OCI-LY3 (cell line): ENCODE results near the gene BRME1.
"Not testable (repeated sequence)": the region's sequence is repeated elsewhere in the genome, so short reads cannot be mapped to it uniquely, and the experiment has no call there.

ENCODE experiments used
- H2AFZ ChIP-seq: fragments of 200-600, 300-600 bp; shearing (Covaris generic); 2 replicates; pipeline ENCODE4 v1.6.0; 2014; ENCODE audit warnings: antibody characterized with exemption, low read depth, low read length
- H3K27ac ChIP-seq: fragments of 200-600, 300-600 bp; sonication (generic); 2 replicates; pipeline ENCODE4 v1.5.1; 2014; ENCODE audit warnings: mild to moderate bottlenecking, low read length, moderate library complexity, mixed read lengths
- H3K27me3 ChIP-seq: fragments of 200-600, 300-600 bp; sonication (generic); 2 replicates; pipeline ENCODE4 v1.6.1; 2014; ENCODE audit warnings: low read depth, low read length, mixed read lengths
- H3K36me3 ChIP-seq: fragments of 200-600, 300-600 bp; sonication (generic); replicated peaks from 2 replicates; pipeline ENCODE3; 2014; ENCODE audit warnings: low read depth, low read length, mixed read lengths
- H3K4me1 ChIP-seq: fragments of 300-600, 200-600 bp; sonication (generic); 2 replicates; pipeline ENCODE4 v1.6.1; 2014; ENCODE audit warnings: low read length, mixed read lengths
- H3K4me2 ChIP-seq: fragments of 200-600, 300-600 bp; sonication (generic); 2 replicates; pipeline ENCODE4 v1.6.1; 2014; ENCODE audit warnings: low read length, mixed read lengths
- H3K4me3 ChIP-seq: fragments of 300-600, 200-600 bp; sonication (generic); 2 replicates; pipeline ENCODE4 v1.5.1; 2014; ENCODE audit warnings: antibody characterized with exemption, mild to moderate bottlenecking, low read length, moderate library complexity
- H3K79me2 ChIP-seq: fragments of 300-600, 200-600 bp; shearing (Covaris generic); 2 replicates; pipeline ENCODE4 v1.6.1; 2014; ENCODE audit warnings: mild to moderate bottlenecking, low read length, mixed read lengths
- H3K9ac ChIP-seq: fragments of 300-600, 200-600 bp; shearing (Covaris generic); 2 replicates; pipeline ENCODE4 v1.6.0; 2014; ENCODE audit warnings: mild to moderate bottlenecking, low read length, moderate library complexity
- H3K9me3 ChIP-seq: fragments of 200-600, 300-600 bp; shearing (Covaris generic); 2 replicates; pipeline ENCODE4 v1.6.1; 2014; ENCODE audit warnings: low read length, mixed read lengths; ENCODE audit not compliant: insufficient read depth
- H4K20me1 ChIP-seq: fragments of 200-600, 300-600 bp; sonication (generic); 2 replicates; pipeline ENCODE4 v1.6.1; 2016; ENCODE audit warnings: low read length, mixed read lengths; ENCODE audit not compliant: insufficient read depth
- CTCF ChIP-seq: fragments of 200-600, 300-600 bp; sonication (generic); IDR thresholded peaks from 2 replicates; pipeline ENCODE4 v1.5.1; 2014; ENCODE audit warnings: antibody characterized with exemption, low read length, low read depth
- EZH2phosphoT487 ChIP-seq: fragments of 200-600 bp; shearing (Covaris generic); IDR thresholded peaks from 2 replicates; pipeline ENCODE4 v1.6.1; 2018; ENCODE audit warnings: antibody characterized with exemption, mixed run types, low read depth

BRME1 gene

GRCh38 chr19:13926715-13927114 is 20.8 kb upstream of the BRME1 start:
- no peak for TF ChIP-seq CTCF
- TF ChIP-seq EZH2phosphoT487: no peak
- Histone ChIP-seq H2AFZ (no peak overlapping the region), H4K20me1 (no peaks in the 10 kb centered on the region), H3K79me2 (no peaks in the 10 kb centered on the region), H3K27me3 (no peaks in the 10 kb centered on the region), H3K4me3 (no peak overlapping the region), H3K9ac (no peak overlapping the region), H3K4me2 (no peak overlapping the region), H3K36me3 (peaks cover 21% of the 10 kb centered on the region), H3K27ac (no peak overlapping the region), H3K9me3 (no peaks in the 10 kb centered on the region), H3K4me1 (no peaks in the 10 kb centered on the region)

DNA sequence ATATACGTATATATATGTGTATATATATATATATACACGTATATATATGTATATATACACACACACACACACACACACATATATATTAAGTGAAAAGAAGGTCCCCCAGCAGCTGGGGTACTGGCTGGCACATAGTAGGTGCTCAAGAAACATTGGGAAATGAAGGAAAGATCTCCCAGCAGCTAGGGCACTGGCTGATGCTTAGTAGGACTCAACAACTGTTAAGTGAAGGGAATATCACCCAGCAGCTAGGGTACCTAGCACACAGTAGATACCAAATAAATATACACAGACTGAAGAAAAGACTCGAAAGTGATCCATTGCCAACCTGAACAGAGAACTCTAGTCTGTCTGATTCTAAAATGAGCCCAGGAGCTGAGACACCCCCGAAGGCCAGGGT is 20.1 kb upstream of the BRME1 start:
- Histone ChIP-seq H3K79me2 (no peaks in the 10 kb centered on the region), H4K20me1 (no peaks in the 10 kb centered on the region), H3K4me2 (no peak overlapping the region), H3K4me1 (no peaks in the 10 kb centered on the region; the same call in 1 of the 2 replicates), H3K27me3 (no peaks in the 10 kb centered on the region), H3K9ac (no peak overlapping the region), H3K9me3 (no peaks in the 10 kb centered on the region), H3K36me3 (peaks cover 29% of the 10 kb centered on the region), H3K27ac (no peak overlapping the region), H3K4me3 (no peak overlapping the region), H2AFZ (no peak overlapping the region)
- TF ChIP-seq CTCF: no peak
- no peak for TF ChIP-seq EZH2phosphoT487

- no peak overlapping the region for H3K4me3 ChIP-seq
- H3K36me3 ChIP-seq: peaks cover 45% of the 10 kb centered on the region
- H4K20me1 ChIP-seq: no peaks in the 10 kb centered on the region
Observed at GRCh38 chr19:13923194-13923987, 17.5 kb upstream of the BRME1 start.

DNA sequence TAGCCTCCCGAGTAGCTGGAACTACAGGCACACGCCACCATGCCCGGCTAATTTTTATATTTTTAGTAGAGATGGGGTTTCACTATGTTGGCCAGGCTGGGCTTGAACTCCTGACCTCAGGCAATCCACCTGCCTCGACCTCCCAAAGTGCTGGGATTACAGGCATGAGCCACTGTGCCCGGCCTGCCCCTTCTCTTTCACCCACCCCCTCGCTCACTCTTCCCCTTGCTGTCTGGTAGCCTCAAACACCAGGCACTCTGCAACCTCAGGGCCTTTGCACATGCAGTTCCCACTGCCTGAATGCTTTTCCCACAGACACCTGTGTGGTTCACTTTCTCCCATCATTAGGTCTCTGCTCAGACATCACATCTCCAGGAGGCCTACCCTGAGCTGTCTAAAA is 16.2 kb upstream of the BRME1 start:
- peaks cover 43% of the 10 kb centered on the region for H3K36me3 ChIP-seq
- not testable (repeated sequence) for H2AFZ ChIP-seq, H3K79me2 ChIP-seq, H3K9me3 ChIP-seq, H4K20me1 ChIP-seq, H3K4me1 ChIP-seq, H3K27me3 ChIP-seq, H3K4me2 ChIP-seq, H3K27ac ChIP-seq, H3K9ac ChIP-seq, H3K4me3 ChIP-seq

More at GRCh38 chr19:13923194-13923987, 17.5 kb upstream of the BRME1 start:
- Histone ChIP-seq H3K4me2 (no peak overlapping the region), H3K9me3 (no peaks in the 10 kb centered on the region), H3K79me2 (no peaks in the 10 kb centered on the region), H3K27me3 (no peaks in the 10 kb centered on the region), H3K27ac (no peak overlapping the region), H3K9ac (no peak overlapping the region), H3K4me1 (no peaks in the 10 kb centered on the region; the same call in 1 of the 2 replicates), H2AFZ (no peak overlapping the region)
- no peak for TF ChIP-seq CTCF
- no peak for TF ChIP-seq EZH2phosphoT487
